Hematopoietic multipotent progenitor cell treated with erythropoietin and hydrocortisone succinate and interleukin-3 and kit ligand, for 8 days (in vitro differentiated cells): ENCODE measurements around the gene PEAK1.
A peak's percentile ranks its signal among the peaks of the same experiment; 100 is the strongest.

ENCODE experiments used
- DNase-seq: peaks from one replicate; pipeline ENCODE4 v3.0.0-alpha.2; 2015

The PEAK1 gene

DNA sequence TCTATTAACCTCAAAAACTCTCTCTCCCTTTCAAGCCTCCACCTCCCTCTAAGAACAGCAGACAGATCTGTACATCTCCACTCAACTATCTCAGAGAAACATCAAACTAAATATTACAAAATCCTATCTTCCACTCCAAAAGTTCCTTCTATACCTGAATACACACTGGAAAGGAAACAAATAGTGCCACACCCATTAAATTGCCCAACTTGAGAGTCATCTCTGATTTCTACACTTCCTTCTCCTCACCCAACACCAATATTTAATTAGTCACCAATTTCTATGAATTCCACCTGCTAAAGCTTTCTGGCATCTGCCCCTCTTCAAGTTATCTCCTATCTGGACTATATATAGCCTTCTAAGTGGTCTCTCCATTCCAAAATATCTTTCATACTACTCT is 65.8 kb downstream of the PEAK1 start:
- no peak for DNase-seq

DNA sequence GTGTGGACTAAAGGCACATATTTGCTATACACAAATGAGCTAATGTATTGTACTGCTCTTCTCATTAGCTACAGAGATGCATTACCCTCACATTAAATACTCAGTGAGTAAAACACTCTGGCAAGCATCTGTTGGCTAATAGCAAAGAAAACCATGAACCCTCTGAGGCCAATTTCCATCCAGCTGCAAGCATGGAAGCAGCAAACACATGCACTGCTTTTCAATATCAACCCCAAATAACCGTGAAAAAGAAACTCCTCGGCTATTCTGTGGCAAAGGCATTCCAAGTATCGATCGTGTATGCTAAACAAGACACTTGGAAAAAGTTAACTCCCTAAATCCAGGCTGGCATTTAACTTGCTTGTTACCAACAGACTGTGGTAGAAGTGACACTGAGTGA is 67.0 kb downstream of the PEAK1 start:
- no peak for DNase-seq

DNA sequence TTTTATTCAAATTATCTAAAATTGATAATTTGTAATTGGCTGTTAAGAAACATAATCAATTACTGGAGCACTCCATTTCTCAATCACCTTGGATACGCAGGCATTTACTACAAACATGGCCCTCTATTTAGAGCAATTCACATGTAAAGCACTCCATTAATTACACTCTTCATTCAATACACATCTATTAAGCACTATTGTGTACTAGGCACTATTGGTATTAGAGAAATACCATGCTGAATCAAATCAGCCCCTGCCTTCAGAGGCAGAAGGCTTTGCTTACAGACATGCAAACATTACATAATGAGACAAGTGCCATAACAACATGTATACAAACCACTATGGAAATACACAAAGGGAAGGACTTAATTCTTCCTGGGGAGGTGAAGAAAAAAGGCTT is 69.1 kb downstream of the PEAK1 start:
- DNase-seq = no peak

DNA sequence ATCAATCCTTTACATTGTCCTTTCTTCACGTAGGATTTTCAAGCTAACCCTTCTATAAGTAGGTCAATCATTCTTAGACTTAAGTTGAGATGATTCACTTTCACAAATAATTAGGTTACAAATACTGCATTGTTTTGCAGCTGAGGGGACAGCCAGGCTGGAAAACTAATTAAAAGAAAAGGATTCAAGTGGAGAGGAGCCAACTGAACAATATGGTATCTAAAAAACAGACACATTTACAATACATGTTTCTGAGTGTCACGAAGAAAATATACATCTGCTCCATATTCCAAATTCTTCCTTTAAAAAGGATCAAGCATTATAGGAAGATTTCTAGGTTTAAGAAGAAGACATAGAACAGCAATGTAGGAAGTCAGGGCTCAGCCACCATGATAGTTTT is 70.2 kb downstream of the PEAK1 start:
- no peak for DNase-seq

DNA sequence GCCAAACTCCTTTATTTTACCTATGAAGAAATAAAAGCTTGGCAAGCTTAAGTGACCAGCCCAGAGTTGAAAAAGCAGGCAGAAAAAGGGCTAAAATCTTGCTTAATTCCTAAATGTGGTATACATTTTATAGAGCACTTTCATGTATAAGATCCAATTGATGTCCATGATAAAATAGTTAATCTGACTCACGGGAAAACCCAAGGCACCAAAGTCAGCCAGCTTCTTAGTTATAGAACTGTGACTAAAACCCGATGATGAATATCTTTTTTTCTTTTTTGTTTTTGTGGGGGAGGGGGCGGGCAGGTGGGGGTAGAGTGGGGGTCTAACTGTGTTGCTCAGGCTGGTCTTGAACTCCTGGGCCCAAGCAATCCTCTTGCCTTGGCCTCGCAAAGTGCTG is 71.4 kb downstream of the PEAK1 start:
- DNase-seq = no peak

DNA sequence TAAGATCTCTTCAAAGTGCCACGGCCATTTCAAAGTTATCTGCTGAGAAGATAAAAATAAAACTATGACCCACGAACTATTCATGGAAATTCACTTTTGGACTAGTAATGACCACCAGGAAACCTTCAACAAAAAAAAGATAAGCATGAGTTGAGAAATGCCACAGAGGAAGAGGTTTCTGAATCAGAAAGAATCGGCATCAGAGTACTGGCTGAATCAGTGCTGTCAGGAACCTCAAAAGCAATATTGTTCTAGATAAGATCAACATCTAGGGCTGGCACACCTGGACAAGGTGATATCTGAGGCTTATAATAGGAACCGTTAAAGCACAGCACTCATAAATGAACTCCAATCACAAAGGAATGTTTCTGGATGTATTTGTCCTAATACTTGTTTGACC is 72.7 kb downstream of the PEAK1 start:
- DNase-seq = no peak

DNA sequence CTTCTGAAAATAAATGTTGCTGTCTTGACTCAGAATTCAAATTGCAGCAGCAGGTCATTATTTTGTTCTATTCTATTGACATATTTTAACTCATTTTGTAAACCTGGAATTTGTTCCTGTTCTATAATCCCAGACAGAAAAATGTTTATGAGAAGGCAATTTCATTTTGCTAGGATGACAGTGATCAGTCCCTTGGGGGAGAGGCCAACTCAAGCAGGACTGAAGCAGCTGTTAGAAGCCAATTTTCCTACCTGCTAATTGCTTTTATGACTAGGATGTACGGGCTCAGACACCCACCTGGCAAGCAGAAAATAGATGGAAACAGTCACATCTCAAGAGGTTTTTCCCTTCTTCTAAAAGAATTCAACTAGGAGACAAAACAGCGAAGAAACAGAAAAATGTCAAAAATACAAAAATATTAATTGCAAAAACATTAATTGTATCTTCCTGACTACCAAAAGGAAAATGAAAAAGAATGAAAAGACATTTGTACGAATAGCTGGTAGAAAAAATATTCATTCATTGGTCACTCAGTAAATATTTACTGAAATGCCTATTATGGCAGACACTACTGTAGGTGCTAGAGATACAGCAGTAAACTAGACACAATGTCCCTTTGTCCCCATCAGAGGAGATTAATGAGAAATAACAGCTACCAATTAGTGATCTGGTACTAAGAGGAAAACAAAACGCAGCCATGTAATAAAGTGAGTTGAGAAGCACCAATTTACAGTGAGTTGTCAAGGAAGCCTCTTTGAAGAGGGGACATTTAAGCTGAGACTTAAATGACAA is 73.5 kb downstream of the PEAK1 start:
- DNase-seq = no peak

DNA sequence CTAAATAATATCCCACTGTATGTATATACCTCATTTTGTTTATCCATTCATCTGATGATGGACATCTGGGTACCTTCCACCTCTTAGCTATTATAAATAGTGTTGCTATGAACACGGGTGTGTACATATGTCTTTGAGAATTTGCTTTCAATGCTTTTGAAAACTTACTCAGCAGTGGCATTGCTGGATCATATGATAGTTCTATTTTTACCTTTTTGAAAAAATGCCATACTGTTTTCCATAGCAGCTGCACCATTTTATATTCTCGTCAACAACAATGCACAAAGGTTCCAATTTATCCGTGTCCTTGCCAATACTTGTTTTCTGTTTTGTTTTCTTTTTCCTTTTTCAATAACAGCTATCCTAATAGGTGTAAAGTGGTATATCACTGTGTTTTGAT is 77.1 kb downstream of the PEAK1 start:
- DNase-seq = no peak

DNA sequence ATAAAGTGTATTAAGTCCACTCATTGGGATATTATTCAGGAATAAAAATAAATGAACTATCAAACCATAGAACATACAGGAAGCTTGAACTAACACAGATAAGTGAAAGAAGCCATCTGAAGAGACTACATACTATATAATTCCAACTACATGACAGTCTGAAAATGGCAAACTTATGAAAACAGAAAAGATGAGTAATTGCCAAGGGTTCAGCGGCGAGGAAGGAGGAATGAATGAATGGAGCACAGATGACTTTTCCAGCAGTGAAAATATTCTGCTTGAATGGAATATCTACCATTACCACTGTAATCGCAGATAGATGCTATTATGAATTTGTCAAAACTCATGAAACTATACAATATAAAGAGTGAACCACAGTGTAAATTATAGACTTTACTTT is 79.7 kb downstream of the PEAK1 start:
- no peak for DNase-seq

DNA sequence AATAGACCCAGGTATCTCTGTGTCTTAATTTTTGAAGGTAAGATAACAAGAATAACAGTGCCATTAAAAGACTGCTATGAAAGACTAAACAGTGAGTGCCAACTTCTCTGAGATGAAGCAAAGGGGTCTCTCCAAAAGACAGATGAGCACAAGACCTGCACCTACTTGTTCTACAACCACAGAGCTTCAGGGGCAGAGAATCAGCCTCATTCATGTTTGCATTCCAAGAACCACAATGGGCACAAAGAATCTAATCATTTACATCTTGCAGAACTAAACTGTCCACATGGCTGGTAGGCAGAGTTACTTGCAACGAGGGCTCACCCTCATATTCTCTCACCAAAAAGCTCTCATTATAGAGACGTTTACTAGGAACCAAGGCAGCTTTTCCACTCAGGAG is 83.9 kb downstream of the PEAK1 start:
- peak; percentile 12 for DNase-seq

DNA sequence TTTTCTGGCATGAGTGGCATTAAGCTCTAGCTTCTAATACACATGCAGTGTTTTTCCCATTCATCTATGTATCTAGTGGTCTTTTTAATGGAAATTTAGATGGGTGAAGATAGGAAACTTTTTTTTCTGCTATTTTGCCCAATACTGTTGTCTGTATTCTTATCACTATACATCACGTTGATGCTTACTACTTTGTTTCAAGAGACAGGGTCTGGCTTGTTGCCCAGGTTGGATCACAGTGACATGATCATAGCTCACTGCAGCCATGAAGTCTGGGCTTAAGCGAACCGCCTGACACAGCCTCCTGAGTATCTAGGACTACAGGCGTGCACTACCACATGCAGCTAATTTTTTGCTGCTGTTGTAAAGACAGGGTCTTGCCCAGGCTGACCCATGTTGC is 84.6 kb downstream of the PEAK1 start:
- DNase-seq = peak; percentile 84

DNA sequence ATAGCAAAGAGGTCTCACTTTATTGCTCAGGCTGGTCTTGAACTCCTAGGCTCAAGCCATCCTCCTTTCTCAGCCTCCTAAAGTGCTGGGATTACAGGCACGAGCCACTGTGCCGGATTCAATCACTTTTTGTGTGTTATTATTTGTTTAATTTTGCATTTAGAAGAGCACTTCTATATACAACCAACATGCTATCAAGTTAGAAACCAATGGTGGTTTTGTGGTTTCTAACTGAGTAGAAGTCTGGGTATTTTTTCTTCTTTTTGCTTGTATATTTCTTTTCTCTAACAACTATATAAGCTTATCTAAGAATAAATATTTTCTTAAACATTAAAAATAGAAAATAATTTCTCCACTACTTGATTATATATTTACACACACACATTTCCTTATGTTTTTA is 86.7 kb downstream of the PEAK1 start:
- no peak for DNase-seq

DNA sequence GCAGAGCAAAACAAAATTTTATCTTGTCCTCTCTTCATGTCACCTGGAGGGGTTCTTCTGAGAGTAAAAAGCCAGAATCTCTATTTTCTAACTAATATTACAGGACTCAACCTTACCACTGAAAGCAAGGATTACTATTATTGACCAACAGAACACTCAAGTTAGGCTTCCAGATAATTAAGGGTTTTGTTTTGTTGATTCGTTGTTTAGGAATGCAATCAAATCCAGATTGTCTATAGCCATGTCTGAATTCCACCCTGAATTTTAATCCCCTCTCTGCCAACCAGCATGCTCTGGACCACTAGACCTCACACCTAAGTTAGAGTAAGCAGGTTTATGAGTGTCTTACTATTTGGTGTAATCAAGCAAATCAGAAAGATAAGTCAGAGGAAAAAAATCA is 90.7 kb downstream of the PEAK1 start:
- DNase-seq = no peak

DNA sequence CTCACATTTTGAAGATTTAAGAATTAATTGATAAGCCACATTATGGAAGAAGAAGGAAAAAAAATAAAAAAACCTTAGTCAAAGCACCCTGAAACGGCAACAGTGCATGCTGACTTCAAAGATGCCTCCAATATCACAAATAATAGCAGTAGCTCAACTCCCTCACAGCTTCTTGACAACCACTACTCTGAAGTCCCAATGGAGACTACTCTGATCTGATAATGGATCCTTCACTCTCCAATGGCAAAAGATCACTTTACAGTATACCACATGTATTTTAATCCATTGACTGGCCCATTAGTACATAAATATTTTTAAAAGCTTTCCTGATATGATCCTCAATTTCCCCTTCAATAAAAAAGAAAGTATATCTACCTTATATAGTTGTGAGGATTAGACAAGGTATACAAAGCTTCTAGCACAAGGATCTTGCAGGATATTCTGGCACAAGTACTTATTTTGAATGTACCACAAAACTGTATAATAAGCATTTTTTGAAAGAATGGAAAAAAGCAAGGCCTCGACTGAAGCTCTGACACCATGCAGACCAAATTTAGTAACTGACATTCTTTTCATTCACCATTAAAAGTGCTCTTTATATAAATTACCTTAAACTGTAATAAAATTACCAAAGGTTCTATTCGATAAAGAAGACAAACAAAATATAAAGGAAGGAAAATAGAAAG is 91.9 kb downstream of the PEAK1 start:
- DNase-seq = no peak

DNA sequence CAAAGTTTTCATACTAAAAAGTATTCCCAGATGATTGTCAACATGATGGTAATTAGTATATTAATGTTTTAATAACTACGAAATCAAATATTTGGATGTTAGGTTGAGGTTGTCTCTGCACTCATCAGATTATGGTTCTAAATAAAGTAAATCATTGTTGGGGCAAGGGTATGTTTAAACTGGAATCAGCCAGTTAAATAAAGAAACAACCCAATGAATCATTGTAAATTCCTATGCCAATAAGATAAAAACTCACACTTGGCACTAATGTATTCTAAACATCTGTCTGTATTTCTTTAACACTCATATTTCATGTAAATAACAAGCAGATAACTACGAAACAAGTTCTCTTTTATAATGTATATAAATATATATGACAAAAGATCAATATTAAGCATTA is 92.7 kb downstream of the PEAK1 start:
- DNase-seq = no peak

DNA sequence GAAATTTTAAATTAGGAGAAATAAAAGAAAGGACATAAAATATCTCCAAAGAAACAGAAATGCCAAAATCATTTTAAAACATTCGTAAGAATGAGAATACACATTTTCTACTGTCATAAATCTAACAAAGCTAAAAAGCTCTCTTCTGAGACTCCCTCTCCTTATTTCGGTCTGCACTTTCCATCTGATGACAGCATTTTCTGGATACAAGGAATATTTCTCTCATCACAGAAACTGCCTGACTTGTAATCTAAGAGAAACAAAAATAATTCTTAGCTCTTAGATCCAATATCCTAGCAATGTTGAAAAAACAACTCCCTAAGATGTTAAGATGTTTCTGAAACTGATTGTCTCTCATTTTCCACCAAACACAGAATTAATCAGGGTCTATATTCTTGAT is 93.5 kb downstream of the PEAK1 start:
- no peak for DNase-seq

DNA sequence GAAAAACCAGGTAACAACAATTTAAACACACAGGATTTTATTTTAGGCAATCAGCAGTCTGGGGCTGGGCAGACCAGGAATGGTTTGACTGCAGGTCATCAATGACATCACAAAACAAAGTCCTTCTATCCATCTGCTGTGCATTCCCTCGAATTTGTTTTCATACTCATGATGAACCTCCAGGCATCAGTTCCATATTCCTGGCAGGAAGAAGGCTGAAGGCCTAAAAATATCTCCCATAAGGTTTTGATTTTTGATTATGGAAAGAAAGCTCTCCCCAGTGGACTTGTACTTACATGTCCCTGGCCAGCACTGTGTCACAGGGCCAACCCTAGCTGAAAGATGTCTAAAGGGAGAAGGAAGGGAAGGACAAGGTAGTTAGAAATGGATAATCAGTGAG is 107.4 kb downstream of the PEAK1 start:
- no peak for DNase-seq

DNA sequence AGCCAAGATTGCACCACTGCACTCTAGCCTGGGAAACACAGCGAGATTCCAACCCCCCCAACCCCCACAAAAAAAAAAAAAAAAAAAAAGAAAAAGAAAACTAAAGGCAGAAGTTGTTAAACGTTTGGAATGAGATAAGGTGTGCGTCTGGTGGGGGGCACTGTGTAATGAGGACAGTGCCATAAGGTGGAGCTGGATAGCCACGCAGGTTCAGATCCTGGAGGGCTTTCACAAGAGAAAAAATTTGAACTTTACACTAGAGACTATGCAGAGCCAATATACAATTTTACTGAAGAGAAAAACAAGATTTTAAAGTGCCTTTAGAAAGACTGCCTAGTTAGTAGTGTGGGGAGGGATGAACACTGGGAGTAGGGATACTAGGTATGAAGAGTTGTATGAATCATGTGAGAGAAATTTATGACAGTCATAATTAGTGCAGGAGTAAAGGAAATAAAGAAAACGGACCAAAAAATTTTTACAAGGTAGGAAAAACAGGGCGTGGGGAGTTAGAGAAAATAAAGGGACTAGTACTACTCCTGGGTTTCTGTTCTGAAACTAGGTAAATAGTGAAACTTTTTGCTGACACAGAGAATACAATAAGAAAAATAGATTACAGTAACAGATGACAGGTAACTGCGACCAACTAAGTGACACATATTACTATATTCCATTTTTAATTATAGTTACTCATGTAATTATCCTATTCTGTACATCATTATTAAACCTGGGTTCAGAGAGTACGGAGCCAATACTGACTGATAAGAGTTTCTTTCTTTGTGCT is 108.1 kb downstream of the PEAK1 start:
- DNase-seq = no peak

DNA sequence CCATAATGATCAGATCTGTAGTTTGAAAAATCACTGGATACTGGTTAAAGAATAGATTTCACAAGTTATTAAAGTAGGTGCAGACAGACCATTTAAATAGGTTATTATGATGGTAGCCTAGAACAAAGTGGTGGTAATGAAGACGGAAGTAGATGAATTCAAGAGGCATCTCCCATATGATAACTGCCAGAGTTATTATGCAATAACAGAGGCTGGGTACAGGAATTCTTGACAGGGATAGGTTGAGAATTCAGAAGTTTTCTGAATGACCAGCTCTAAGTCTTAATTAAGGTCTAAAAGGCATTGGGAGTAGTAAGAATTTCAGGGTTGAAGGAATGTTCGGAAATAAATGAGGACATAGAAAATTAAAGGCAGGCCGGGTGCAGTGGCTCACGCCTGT is 108.9 kb downstream of the PEAK1 start:
- no peak for DNase-seq

DNA sequence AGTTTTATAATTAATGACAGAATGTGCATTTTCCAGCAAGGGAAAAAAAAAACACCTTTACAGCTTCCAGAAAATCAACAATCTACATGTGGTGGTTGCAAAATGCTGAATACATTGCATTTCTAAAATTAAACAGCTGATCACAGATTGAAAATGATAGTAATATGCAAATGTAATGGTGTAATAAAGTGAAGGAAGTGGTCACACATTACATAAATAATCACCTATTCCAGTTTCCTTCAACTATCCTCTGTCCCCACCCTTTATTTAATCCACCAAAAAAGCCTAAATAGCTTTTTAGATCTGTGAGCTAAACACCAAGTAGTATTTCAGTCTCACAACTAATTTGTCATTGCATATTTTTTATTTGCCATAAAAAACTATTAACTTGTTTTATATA is 110.5 kb downstream of the PEAK1 start:
- no peak for DNase-seq

DNA sequence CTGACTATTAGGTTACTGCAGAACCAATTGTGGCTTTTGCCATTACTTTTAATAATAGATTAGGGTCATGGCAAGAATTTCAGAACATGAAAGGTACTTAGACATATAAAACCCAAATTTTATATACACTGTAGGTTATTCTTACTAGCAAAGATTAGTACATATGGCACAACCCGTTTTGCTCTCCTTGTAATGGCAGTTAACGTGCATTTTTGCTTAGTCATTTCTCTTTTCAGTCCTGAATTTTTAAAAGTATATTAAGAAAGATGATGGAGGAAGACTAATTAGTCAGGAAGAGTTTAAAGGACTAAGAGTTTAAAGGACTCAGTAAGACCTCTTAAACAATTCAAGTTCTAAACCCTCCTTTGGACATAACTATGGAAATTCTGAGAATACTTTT is 114.0 kb downstream of the PEAK1 start:
- DNase-seq = peak; percentile 32

DNA sequence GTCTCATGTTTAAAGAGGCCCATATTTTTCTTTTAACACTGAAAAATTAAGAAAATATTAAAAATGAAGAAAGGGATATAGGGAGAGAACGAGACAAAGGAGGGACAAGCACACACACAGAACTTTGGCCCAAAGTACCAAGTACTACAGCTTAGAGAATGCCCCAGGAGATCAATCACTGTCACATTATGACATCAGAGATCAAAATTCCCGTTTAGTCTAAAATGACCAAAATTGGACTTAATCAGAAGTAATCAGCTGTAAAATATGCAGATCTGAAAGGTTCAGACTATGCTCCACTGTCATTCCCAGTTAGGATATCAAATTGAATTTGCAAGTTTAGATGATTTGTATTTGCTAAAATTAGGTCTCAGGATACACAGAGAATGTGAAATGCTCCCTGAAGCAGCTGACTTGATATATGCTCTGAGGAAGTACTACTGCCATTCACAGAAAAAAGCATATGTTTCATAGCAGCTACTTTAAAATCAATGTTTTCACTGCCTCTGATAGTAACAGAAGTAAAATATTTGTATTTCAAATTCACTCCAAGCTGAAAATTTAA is 123.0 kb downstream of the PEAK1 start:
- DNase-seq = no peak

DNA sequence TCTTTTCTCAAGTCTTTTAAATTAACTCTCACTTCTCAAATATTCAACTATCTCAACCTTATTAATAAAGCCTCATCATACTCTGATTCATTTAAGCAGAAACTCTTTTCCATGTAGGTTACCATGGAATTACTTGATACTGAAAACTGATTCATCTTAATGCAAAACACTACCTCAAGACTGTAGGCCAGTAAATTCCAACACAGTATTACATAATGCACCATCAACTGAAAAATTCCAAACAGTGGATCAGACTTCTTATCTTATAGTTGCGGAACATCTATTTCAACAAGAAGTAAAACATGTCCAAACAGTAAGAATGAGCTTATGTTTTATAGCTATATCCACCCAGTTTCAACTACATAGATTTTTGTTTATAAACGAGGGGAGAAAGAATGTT is 124.5 kb downstream of the PEAK1 start:
- no peak for DNase-seq
